ENCODE results near the gene ZNF207. TPM values are rescaled to one million over a fixed set of nuclear protein-coding genes. Genes with fewer than 3 reads are reported as not detected.

The ZNF207 gene
- polyA plus RNA-seq, 2 of the 4 experiments (the other 2 are of a cell fraction): 208 to 292 TPM

GRCh38 chr17:32429598-32429997 is 79.6 kb downstream of the ZNF207 start:
- no peak overlapping the region for H3K4me2 ChIP-seq
- peaks cover 17% of the 10 kb centered on the region for H3K9me3 ChIP-seq
- H3K4me1 ChIP-seq: no peaks in the 10 kb centered on the region
- CTCF ChIA-PET: interaction anchor here (0.6 to 3.3 kb wide), 5 partner anchors 9 to 18 kb away, joined by 3 to 12 read pairs (median 3); partner anchors contain the start of gene PSMD11
- POLR2A ChIA-PET: no interaction called here
- DNase-seq (ENCODE audit: low read depth in 1 of 2, low spot score in 1 of 2) (no peak), FAIRE-seq (no peak), ATAC-seq (no peak)
- TF ChIP-seq CEBPB (IDR thresholded peaks at IDR 0.05) (no peak), HEYL (CRISPR knock-in tag; IDR thresholded peaks at IDR 0.05) (no peak), SREBF2 (IDR thresholded peaks at IDR 0.05) (no peak), MYC (IDR thresholded peaks at IDR 0.05; ENCODE audit: borderline replicate concordance, low read length) (no peak), REST (IDR thresholded peaks at IDR 0.05) (no peak), EP300 (IDR thresholded peaks at IDR 0.05) (no peak), CTCF (IDR thresholded peaks at IDR 0.05) (no peak), BCL3 (IDR thresholded peaks at IDR 0.05) (no peak), MAZ (IDR thresholded peaks at IDR 0.05; ENCODE audit: borderline replicate concordance, low read depth, low read length) (no peak), RNF2 (IDR thresholded peaks at IDR 0.05; ENCODE audit: borderline replicate concordance, low read depth) (no peak), EHMT2 (IDR thresholded peaks at IDR 0.05; ENCODE audit: low read depth) (no peak), CBX8 (IDR thresholded peaks at IDR 0.05) (no peak), SMC3 (IDR thresholded peaks at IDR 0.05) (no peak), RFX5 (IDR thresholded peaks at IDR 0.05) (no peak)
- 55% methylated on average over 2 of the region's 2 CpGs for WGBS (ENCODE audit: missing lambda C conversion rate)
- H3K4me3 ChIP-seq: no peak overlapping the region
- H3K27ac ChIP-seq: no peak overlapping the region

Small RNA genes lying within 50 kb of the gene (small RNA-seq; reads per million reads assigned to genes)
- 0 reads per million in 6 experiments for gene AC005899.6

Other genes with a start within 250 kb of the ZNF207 start
- 83.2 and 109 TPM in 2 replicates for gene RHOT1, start 207.7 kb upstream of the ZNF207 start, polyA plus RNA-seq (2011; rRNA removed)
- gene RHOT1, start 207.7 kb upstream of the ZNF207 start, polyA plus RNA-seq (2017; fragmentation: RNase III; extraction: RNeasy Plus Mini Kit Qiagen cat#74134 plus additional on column Dnase treatment): 25.8 to 27.6 TPM (median 26.6 TPM) in 3 replicates
- 2.0 and 3.1 TPM in 2 replicates for gene RHBDL3, start 84.3 kb upstream of the ZNF207 start, polyA plus RNA-seq (2011; rRNA removed)
- gene RHBDL3, start 84.3 kb upstream of the ZNF207 start, polyA plus RNA-seq (2017; fragmentation: RNase III; extraction: RNeasy Plus Mini Kit Qiagen cat#74134 plus additional on column Dnase treatment): 4.2 to 6.6 TPM (median 5.9 TPM) in 3 replicates
- gene C17orf75, start 8.0 kb upstream of the ZNF207 start, polyA plus RNA-seq (2011; rRNA removed): 36.9 and 49.6 TPM in 2 replicates
- gene C17orf75, start 8.0 kb upstream of the ZNF207 start, polyA plus RNA-seq (2017; fragmentation: RNase III; extraction: RNeasy Plus Mini Kit Qiagen cat#74134 plus additional on column Dnase treatment): 36.3 to 43.8 TPM (median 38.2 TPM) in 3 replicates
- gene PSMD11, start 94.4 kb downstream of the ZNF207 start, polyA plus RNA-seq (2011; rRNA removed): 228 and 235 TPM in 2 replicates
- 186 to 195 TPM (median 194 TPM) in 3 replicates for gene PSMD11, start 94.4 kb downstream of the ZNF207 start, polyA plus RNA-seq (2017; fragmentation: RNase III; extraction: RNeasy Plus Mini Kit Qiagen cat#74134 plus additional on column Dnase treatment)
- 0.93 and 1.1 TPM in 2 replicates for gene CDK5R1, start 136.8 kb downstream of the ZNF207 start, polyA plus RNA-seq (2011; rRNA removed)
- 2.4 to 3.0 TPM (median 2.8 TPM) in 3 replicates for gene CDK5R1, start 136.8 kb downstream of the ZNF207 start, polyA plus RNA-seq (2017; fragmentation: RNase III; extraction: RNeasy Plus Mini Kit Qiagen cat#74134 plus additional on column Dnase treatment)